ACC112 (cell line): ENCODE results near the gene MAP6.

Source experiments
- H2AFZ ChIP-seq: fragments of 200-600 bp; sonication (generic); one replicate; pipeline ENCODE4 v1.6.0; 2017; ENCODE audit warnings: antibody characterized with exemption, low read length; ENCODE audit not compliant: unreplicated experiment
- H3K27ac ChIP-seq: fragments of 200-600 bp; sonication (generic); 2 replicates; pipeline ENCODE4 v1.5.1; 2014; ENCODE audit warnings: low read depth, mild to moderate bottlenecking, antibody characterized with exemption, low read length, moderate library complexity
- H3K27me3 ChIP-seq: fragments of 200-600 bp; sonication (generic); 2 replicates; pipeline ENCODE4 v1.6.1; 2014; ENCODE audit warnings: mild to moderate bottlenecking, antibody characterized with exemption, low read length, moderate library complexity, mixed read lengths; ENCODE audit not compliant: insufficient read depth
- H3K36me3 ChIP-seq: fragments of 200-600 bp; sonication (generic); 2 replicates; pipeline ENCODE4 v1.6.1; 2016; ENCODE audit warnings: mild to moderate bottlenecking, antibody characterized with exemption, low read length, moderate library complexity, mixed read lengths; ENCODE audit not compliant: insufficient read depth
- H3K4me1 ChIP-seq: fragments of 200-600 bp; sonication (generic); one replicate; pipeline ENCODE4 v1.6.1; 2016; ENCODE audit warnings: low read length, mixed read lengths; ENCODE audit not compliant: insufficient read depth, unreplicated experiment, control insufficient read depth
- H3K4me3 ChIP-seq: fragments of 200-600 bp; sonication (generic); 2 replicates; pipeline ENCODE4 v1.5.1; 2014; ENCODE audit warnings: mild to moderate bottlenecking, low read depth, low read length
- H3K79me2 ChIP-seq: fragments of 200-600 bp; sonication (generic); one replicate; pipeline ENCODE4 v1.6.0; 2016; ENCODE audit warnings: low read length; ENCODE audit not compliant: control insufficient read depth, unreplicated experiment, insufficient read depth

Gene MAP6

GRCh38 chr11:75631086-75631730 lies 37.6 kb downstream of the MAP6 start:
- H3K4me3 ChIP-seq: no peak overlapping the region
- no peaks in the 10 kb centered on the region for H3K36me3 ChIP-seq
- no peak overlapping the region for H3K27ac ChIP-seq
- H2AFZ ChIP-seq: no peak overlapping the region
- H3K4me1 ChIP-seq: peaks cover 30% of the 10 kb centered on the region
- 0 out of 2 replicates have a peak, but pooled peaks cover 3% of the 10 kb centered on the region for H3K27me3 ChIP-seq
- no peaks in the 10 kb centered on the region for H3K79me2 ChIP-seq

GRCh38 chr11:75627906-75628668 lies 40.8 kb downstream of the MAP6 start:
- H3K27ac ChIP-seq: peak overlapping the region; percentile 80
- H3K79me2 ChIP-seq: no peaks in the 10 kb centered on the region
- H3K4me3 ChIP-seq: no peak overlapping the region
- peak overlapping the region; percentile 11 for H2AFZ ChIP-seq
- no peaks in the 10 kb centered on the region for H3K36me3 ChIP-seq
- H3K27me3 ChIP-seq: 0 out of 2 replicates have a peak, but pooled peaks cover 3% of the 10 kb centered on the region
- peaks cover 26% of the 10 kb centered on the region for H3K4me1 ChIP-seq

GRCh38 chr11:75626889-75627529 lies 41.8 kb downstream of the MAP6 start:
- Histone ChIP-seq H3K27me3 (0 out of 2 replicates have a peak, but pooled peaks cover 3% of the 10 kb centered on the region), H3K4me3 (peak overlapping the region; percentile 6; the same call in 1 of the 2 replicates), H3K27ac (peak overlapping the region; percentile 80), H3K79me2 (no peaks in the 10 kb centered on the region), H3K36me3 (no peaks in the 10 kb centered on the region), H2AFZ (peak overlapping the region; percentile 19), H3K4me1 (peaks cover 26% of the 10 kb centered on the region)

- H3K27ac ChIP-seq: peak overlapping the region; percentile 80
Observed at GRCh38 chr11:75625991-75626888, 42.6 kb downstream of the MAP6 start.

GRCh38 chr11:75625021-75625420 lies 43.8 kb downstream of the MAP6 start:
- H3K4me1 ChIP-seq: peaks cover 26% of the 10 kb centered on the region
- H3K36me3 ChIP-seq: no peaks in the 10 kb centered on the region
- H3K27me3 ChIP-seq: no peaks in the 10 kb centered on the region
- no peak overlapping the region for H3K27ac ChIP-seq
- H3K4me3 ChIP-seq: no peak overlapping the region
- no peak overlapping the region for H2AFZ ChIP-seq
- no peaks in the 10 kb centered on the region for H3K79me2 ChIP-seq

More at GRCh38 chr11:75625991-75626888, 42.6 kb downstream of the MAP6 start:
- H3K4me3 ChIP-seq: peak overlapping the region; percentile 6; the same call in 1 of the 2 replicates
- H3K79me2 ChIP-seq: no peaks in the 10 kb centered on the region
- 0 out of 2 replicates have a peak, but pooled peaks cover 3% of the 10 kb centered on the region for H3K27me3 ChIP-seq
- H3K36me3 ChIP-seq: no peaks in the 10 kb centered on the region
- peak overlapping the region; percentile 19 for H2AFZ ChIP-seq
- H3K4me1 ChIP-seq: peaks cover 26% of the 10 kb centered on the region

GRCh38 chr11:75616281-75616680 lies 52.6 kb downstream of the MAP6 start:
- no peak overlapping the region for H3K27ac ChIP-seq
- H2AFZ ChIP-seq: no peak overlapping the region
- H3K4me1 ChIP-seq: no peaks in the 10 kb centered on the region
- H3K27me3 ChIP-seq: no peaks in the 10 kb centered on the region
- H3K4me3 ChIP-seq: no peak overlapping the region
- no peaks in the 10 kb centered on the region for H3K79me2 ChIP-seq
- no peaks in the 10 kb centered on the region for H3K36me3 ChIP-seq

- Histone ChIP-seq H3K27me3 (no peaks in the 10 kb centered on the region), H3K4me1 (no peaks in the 10 kb centered on the region), H3K4me3 (no peak overlapping the region), H2AFZ (no peak overlapping the region), H3K36me3 (no peaks in the 10 kb centered on the region), H3K27ac (no peak overlapping the region), H3K79me2 (no peaks in the 10 kb centered on the region)
Observed at GRCh38 chr11:75615751-75616150, 53.1 kb downstream of the MAP6 start.

GRCh38 chr11:75611823-75612222 lies 57.0 kb downstream of the MAP6 start:
- Histone ChIP-seq H3K79me2 (no peaks in the 10 kb centered on the region), H3K4me1 (no peaks in the 10 kb centered on the region), H3K36me3 (no peaks in the 10 kb centered on the region), H2AFZ (no peak overlapping the region), H3K27me3 (no peaks in the 10 kb centered on the region), H3K27ac (no peak overlapping the region), H3K4me3 (no peak overlapping the region)

GRCh38 chr11:75606099-75606498 lies 62.7 kb downstream of the MAP6 start:
- H3K27ac ChIP-seq: no peak overlapping the region
- no peak overlapping the region for H3K4me3 ChIP-seq
- H3K79me2 ChIP-seq: no peaks in the 10 kb centered on the region
- H2AFZ ChIP-seq: no peak overlapping the region
- peaks cover 29% of the 10 kb centered on the region for H3K4me1 ChIP-seq
- no peaks in the 10 kb centered on the region for H3K27me3 ChIP-seq
- H3K36me3 ChIP-seq: no peaks in the 10 kb centered on the region
